HEK293 (cell line): Measurements from ENCODE around the gene SLC8A1.

Experiments used
- CTCF ChIA-PET: fragments of 350-600 bp; formaldehyde crosslinking; extraction: SDS; loops from one replicate; lab custom pipeline; 2021; ENCODE audit warnings: antibody characterized with exemption; lab: Yijun Ruan, JAX
- POLR2A ChIA-PET: fragments of 300-600 bp; formaldehyde crosslinking; extraction: SDS; loops from one replicate; lab custom pipeline; 2020; ENCODE audit warnings: antibody characterized with exemption, inconsistent platforms; lab: Yijun Ruan, JAX
- H3K27ac ChIP-seq: fragments of 200-500 bp; sonication (Bioruptor generic); 2 replicates; pipeline ENCODE4 v1.5.1; 2014; ENCODE audit warnings: low read depth, low read length, control low read depth, inconsistent platforms; ENCODE audit errors: extremely low read depth
- H3K36me3 ChIP-seq, 2 experiments: fragments of 200-500 bp in 1 of 2; sonication (Bioruptor generic) in 1 of 2; 1 replicate in 1 of 2; 2 replicates in 1 of 2; pipeline ENCODE4 v1.5.1; 2014 to 2017; ENCODE audit warnings: inconsistent platforms in 2 of 2, low read length in 2 of 2; ENCODE audit not compliant: control insufficient read depth in 2 of 2, insufficient read depth in 1 of 2
- H3K4me1 ChIP-seq: fragments of 200-500 bp; sonication (Bioruptor generic); 2 replicates; pipeline ENCODE4 v1.5.1; 2014; ENCODE audit warnings: mild to moderate bottlenecking, low read length, inconsistent platforms; ENCODE audit not compliant: control insufficient read depth, insufficient read depth
- H3K4me3 ChIP-seq: 2 replicates; pipeline ENCODE4 v1.5.1; 2011; ENCODE audit warnings: low read depth, mild to moderate bottlenecking, control low read depth, low read length, moderate library complexity
- H3K9me3 ChIP-seq: fragments of 200-500 bp; sonication (Bioruptor generic); 2 replicates; pipeline ENCODE4 v1.5.1; 2014; ENCODE audit warnings: low read depth, low read length, inconsistent platforms; ENCODE audit not compliant: control insufficient read depth, insufficient read depth
- EGR2 ChIP-seq: fragments of 450-650 bp; formaldehyde crosslinking; IDR thresholded peaks from 2 replicates; pipeline ENCODE4 v1.5.1; 2016; ENCODE audit warnings: low read depth, missing biosample characterization, missing genetic modification characterization
- HOXA7 ChIP-seq: sonication (generic); formaldehyde crosslinking; IDR thresholded peaks from 2 replicates; pipeline ENCODE4 v1.8.1; 2022; ENCODE audit warnings: missing genetic modification reagents, borderline replicate concordance
- MZF1 ChIP-seq: fragments of 450-650 bp; formaldehyde crosslinking; IDR thresholded peaks from 2 replicates; pipeline ENCODE4 v1.5.1; 2017; ENCODE audit warnings: missing biosample characterization, missing genetic modification characterization, borderline replicate concordance
- SCRT1 ChIP-seq: fragments of 450-650 bp; formaldehyde crosslinking; IDR thresholded peaks from 2 replicates; pipeline ENCODE4 v1.5.1; 2016; ENCODE audit warnings: missing biosample characterization, missing genetic modification characterization, borderline replicate concordance
- SP7 ChIP-seq: fragments of 450-650 bp; formaldehyde crosslinking; IDR thresholded peaks from 2 replicates; pipeline ENCODE4 v1.5.1; 2016; ENCODE audit warnings: missing biosample characterization, missing genetic modification characterization
- TRIM28 ChIP-seq: IDR thresholded peaks from 2 replicates; pipeline ENCODE4 v1.6.1; 2011; ENCODE audit warnings: low read length, control low read depth, borderline replicate concordance
- ZBTB20 ChIP-seq: fragments of 450-650 bp; formaldehyde crosslinking; IDR thresholded peaks from 2 replicates; pipeline ENCODE4 v1.5.1; 2016; ENCODE audit warnings: missing biosample characterization, missing genetic modification characterization
- ZFP37 ChIP-seq: fragments of 450-650 bp; formaldehyde crosslinking; IDR thresholded peaks from 2 replicates; pipeline ENCODE4 v1.5.1; 2016; ENCODE audit warnings: missing biosample characterization, missing genetic modification characterization
- ZNF10 ChIP-seq: fragments of 450-650 bp; formaldehyde crosslinking; IDR thresholded peaks from 2 replicates; pipeline ENCODE4 v1.5.1; 2017; ENCODE audit warnings: missing biosample characterization, missing genetic modification characterization
- ZNF169 ChIP-seq: fragments of 450-650 bp; formaldehyde crosslinking; IDR thresholded peaks from 2 replicates; pipeline ENCODE4 v1.5.1; 2016; ENCODE audit warnings: missing biosample characterization, missing genetic modification characterization
- ZNF433 ChIP-seq: fragments of 450-650 bp; formaldehyde crosslinking; IDR thresholded peaks from 2 replicates; pipeline ENCODE4 v1.5.1; 2016; ENCODE audit warnings: missing biosample characterization, missing genetic modification characterization, low read depth
- ZNF585B ChIP-seq: fragments of 450-650 bp; formaldehyde crosslinking; IDR thresholded peaks from 2 replicates; pipeline ENCODE4 v1.5.1; 2016; ENCODE audit warnings: missing biosample characterization, missing genetic modification characterization
- ZSCAN23 ChIP-seq: fragments of 450-650 bp; formaldehyde crosslinking; IDR thresholded peaks from 2 replicates; pipeline ENCODE4 v1.5.1; 2016; ENCODE audit warnings: missing biosample characterization, missing genetic modification characterization
- ZXDB ChIP-seq: fragments of 450-650 bp; formaldehyde crosslinking; IDR thresholded peaks from 2 replicates; pipeline ENCODE4 v1.5.1; 2016; ENCODE audit warnings: missing biosample characterization, missing genetic modification characterization
- TF ChIP-seq, protein P1 (sequence below): fragments of 450-650 bp; formaldehyde crosslinking; IDR thresholded peaks from 2 replicates; pipeline ENCODE4 v1.5.0; 2017; ENCODE audit warnings: missing biosample characterization, missing genetic modification characterization, borderline replicate concordance
- TF ChIP-seq, protein P2 (sequence below): fragments of 450-650 bp; formaldehyde crosslinking; IDR thresholded peaks from 2 replicates; pipeline ENCODE4 v1.5.1; 2016; ENCODE audit warnings: missing biosample characterization, missing genetic modification characterization
- TF ChIP-seq, protein P3 (sequence below): fragments of 450-650 bp; IDR thresholded peaks from 2 replicates; pipeline ENCODE4 v1.5.1; 2018; ENCODE audit warnings: missing biosample characterization, mild to moderate bottlenecking, missing genetic modification characterization
- TF ChIP-seq, protein P4 (sequence below): fragments of 450-650 bp; IDR thresholded peaks from 2 replicates; pipeline ENCODE4 v1.5.1; 2018; ENCODE audit warnings: missing biosample characterization, missing genetic modification characterization
- TF ChIP-seq, protein P5 (sequence below): fragments of 450-650 bp; formaldehyde crosslinking; IDR thresholded peaks from 2 replicates; pipeline ENCODE4 v1.5.1; 2016; ENCODE audit warnings: missing biosample characterization, missing genetic modification characterization

The SLC8A1 gene

DNA sequence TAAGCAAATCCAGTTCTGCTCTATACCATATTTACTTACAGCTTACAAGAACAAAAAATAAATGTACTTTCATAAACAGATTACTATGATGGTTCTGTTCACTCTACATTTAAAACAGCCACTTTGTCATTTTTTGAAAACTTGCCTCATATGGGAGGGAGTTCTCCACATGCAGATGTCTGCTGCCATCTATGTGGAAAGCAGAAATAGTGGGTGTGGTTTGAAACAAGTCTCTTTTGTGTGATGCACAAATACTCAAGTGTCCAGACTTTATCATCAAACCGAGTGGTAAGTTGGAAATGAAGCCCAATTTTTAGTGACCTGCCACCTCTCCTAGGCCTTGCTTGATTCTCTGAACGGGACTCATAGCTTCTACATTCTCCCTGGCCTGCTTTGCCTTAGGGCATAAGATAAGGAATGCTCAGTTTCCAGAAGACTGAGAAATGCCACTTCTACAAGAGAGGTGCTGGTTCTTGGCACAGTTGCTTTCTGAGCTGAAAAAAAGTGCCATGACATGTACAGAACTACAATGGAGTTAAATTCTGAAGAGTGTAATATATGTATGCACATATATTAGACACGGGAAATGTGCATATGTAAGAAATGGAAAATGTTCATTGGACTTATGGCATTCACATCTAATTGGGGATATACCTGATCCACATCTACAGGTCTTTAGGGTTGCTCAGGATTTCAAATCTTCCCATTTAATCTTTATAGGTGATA, 221.0 kb downstream of the SLC8A1 start (continued):
- TF ChIP-seq ZNF433 (tag by site-specific recombination) (no peak), EGR2 (tag by site-specific recombination) (no peak)

DNA sequence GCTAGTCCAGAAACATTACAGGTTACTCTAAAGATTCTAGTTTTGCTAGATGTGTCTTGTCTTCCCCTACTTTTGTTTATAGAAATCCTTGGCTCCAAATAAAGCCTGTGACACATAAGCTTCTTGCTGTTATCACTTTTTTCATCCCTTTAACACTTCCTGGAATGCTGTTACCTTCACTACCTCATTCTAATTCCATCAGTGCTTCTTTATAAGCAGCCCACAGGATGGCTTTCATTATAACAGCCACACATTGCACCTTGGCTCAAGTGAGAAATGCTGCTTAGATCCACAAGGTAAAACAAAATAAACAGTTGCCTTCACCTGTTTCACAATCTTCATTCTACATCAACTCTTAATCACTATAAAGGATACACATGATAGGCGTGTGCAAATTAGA, 221.7 kb downstream of the SLC8A1 start:
- no peak overlapping the region for H3K27ac ChIP-seq
- ChIA-PET CTCF (interaction anchor here (1.4 kb wide), 1 partner anchor 14 kb away, joined by 3 read pairs; no protein-coding TSS in a partner anchor), POLR2A (interaction anchor here (0.6 kb wide), 1 partner anchor 258 kb away, joined by 4 read pairs; no protein-coding TSS in a partner anchor)
- TF ChIP-seq TRIM28 (no peak), ZXDB (tag by site-specific recombination) (no peak), ZNF585B (tag by site-specific recombination) (no peak), SP7 (no peak), HOXA7 (CRISPR knock-in tag) (no peak), ZNF10 (tag by site-specific recombination) (no peak), ZSCAN23 (tag by site-specific recombination) (no peak), ZBTB20 (no peak), ZFP37 (tag by site-specific recombination) (no peak), MZF1 (tag by site-specific recombination) (no peak), SCRT1 (tag by site-specific recombination) (no peak), ZNF169 (tag by site-specific recombination) (no peak)
- TF ChIP-seq, protein P1, sequence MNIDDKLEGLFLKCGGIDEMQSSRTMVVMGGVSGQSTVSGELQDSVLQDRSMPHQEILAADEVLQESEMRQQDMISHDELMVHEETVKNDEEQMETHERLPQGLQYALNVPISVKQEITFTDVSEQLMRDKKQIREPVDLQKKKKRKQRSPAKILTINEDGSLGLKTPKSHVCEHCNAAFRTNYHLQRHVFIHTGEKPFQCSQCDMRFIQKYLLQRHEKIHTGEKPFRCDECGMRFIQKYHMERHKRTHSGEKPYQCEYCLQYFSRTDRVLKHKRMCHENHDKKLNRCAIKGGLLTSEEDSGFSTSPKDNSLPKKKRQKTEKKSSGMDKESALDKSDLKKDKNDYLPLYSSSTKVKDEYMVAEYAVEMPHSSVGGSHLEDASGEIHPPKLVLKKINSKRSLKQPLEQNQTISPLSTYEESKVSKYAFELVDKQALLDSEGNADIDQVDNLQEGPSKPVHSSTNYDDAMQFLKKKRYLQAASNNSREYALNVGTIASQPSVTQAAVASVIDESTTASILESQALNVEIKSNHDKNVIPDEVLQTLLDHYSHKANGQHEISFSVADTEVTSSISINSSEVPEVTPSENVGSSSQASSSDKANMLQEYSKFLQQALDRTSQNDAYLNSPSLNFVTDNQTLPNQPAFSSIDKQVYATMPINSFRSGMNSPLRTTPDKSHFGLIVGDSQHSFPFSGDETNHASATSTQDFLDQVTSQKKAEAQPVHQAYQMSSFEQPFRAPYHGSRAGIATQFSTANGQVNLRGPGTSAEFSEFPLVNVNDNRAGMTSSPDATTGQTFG: no peak
- TF ChIP-seq, protein P2, sequence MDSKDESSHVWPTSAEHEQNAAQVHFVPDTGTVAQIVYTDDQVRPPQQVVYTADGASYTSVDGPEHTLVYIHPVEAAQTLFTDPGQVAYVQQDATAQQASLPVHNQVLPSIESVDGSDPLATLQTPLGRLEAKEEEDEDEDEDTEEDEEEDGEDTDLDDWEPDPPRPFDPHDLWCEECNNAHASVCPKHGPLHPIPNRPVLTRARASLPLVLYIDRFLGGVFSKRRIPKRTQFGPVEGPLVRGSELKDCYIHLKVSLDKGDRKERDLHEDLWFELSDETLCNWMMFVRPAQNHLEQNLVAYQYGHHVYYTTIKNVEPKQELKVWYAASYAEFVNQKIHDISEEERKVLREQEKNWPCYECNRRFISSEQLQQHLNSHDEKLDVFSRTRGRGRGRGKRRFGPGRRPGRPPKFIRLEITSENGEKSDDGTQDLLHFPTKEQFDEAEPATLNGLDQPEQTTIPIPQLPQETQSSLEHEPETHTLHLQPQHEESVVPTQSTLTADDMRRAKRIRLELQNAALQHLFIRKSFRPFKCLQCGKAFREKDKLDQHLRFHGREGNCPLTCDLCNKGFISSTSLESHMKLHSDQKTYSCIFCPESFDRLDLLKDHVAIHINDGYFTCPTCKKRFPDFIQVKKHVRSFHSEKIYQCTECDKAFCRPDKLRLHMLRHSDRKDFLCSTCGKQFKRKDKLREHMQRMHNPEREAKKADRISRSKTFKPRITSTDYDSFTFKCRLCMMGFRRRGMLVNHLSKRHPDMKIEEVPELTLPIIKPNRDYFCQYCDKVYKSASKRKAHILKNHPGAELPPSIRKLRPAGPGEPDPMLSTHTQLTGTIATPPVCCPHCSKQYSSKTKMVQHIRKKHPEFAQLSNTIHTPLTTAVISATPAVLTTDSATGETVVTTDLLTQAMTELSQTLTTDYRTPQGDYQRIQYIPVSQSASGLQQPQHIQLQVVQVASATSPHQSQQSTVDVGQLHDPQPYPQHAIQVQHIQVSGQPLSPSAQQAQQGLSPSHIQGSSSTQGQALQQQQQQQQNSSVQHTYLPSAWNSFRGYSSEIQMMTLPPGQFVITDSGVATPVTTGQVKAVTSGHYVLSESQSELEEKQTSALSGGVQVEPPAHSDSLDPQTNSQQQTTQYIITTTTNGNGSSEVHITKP (tag by site-specific recombination): no peak
- TF ChIP-seq, protein P3, sequence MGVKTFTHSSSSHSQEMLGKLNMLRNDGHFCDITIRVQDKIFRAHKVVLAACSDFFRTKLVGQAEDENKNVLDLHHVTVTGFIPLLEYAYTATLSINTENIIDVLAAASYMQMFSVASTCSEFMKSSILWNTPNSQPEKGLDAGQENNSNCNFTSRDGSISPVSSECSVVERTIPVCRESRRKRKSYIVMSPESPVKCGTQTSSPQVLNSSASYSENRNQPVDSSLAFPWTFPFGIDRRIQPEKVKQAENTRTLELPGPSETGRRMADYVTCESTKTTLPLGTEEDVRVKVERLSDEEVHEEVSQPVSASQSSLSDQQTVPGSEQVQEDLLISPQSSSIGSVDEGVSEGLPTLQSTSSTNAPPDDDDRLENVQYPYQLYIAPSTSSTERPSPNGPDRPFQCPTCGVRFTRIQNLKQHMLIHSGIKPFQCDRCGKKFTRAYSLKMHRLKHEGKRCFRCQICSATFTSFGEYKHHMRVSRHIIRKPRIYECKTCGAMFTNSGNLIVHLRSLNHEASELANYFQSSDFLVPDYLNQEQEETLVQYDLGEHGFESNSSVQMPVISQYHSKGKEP (tag by site-specific recombination): no peak
- TF ChIP-seq, protein P4, sequence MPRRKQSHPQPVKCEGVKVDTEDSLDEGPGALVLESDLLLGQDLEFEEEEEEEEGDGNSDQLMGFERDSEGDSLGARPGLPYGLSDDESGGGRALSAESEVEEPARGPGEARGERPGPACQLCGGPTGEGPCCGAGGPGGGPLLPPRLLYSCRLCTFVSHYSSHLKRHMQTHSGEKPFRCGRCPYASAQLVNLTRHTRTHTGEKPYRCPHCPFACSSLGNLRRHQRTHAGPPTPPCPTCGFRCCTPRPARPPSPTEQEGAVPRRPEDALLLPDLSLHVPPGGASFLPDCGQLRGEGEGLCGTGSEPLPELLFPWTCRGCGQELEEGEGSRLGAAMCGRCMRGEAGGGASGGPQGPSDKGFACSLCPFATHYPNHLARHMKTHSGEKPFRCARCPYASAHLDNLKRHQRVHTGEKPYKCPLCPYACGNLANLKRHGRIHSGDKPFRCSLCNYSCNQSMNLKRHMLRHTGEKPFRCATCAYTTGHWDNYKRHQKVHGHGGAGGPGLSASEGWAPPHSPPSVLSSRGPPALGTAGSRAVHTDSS: no peak
- TF ChIP-seq, protein P5, sequence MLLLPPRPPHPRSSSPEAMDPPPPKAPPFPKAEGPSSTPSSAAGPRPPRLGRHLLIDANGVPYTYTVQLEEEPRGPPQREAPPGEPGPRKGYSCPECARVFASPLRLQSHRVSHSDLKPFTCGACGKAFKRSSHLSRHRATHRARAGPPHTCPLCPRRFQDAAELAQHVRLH (tag by site-specific recombination): no peak
- H3K9me3 ChIP-seq: no peaks in the 10 kb centered on the region
- no peaks in the 10 kb centered on the region for H3K4me1 ChIP-seq
- no peak overlapping the region for H3K4me3 ChIP-seq
- no peaks in the 10 kb centered on the region for H3K36me3 ChIP-seq
